Astrocyte of the spinal cord (primary cell): Measurements from ENCODE around the gene ARID5A.

Source experiments
- DNase-seq: peaks from one replicate; pipeline ENCODE4 v3.0.0; 2011; ENCODE audit warnings: low read depth, low spot score
- H3K4me3 ChIP-seq: 2 replicates; pipeline ENCODE4 v1.5.1; 2011; ENCODE audit warnings: low read depth, mild to moderate bottlenecking, low read length, moderate library complexity
- in situ Hi-C: cut with HindIII; loops from 2 replicates; pipeline ENCODE4 v1.10.0; 2017; ENCODE audit warnings: low sequenced_read_pairs
- TF ChIP-seq, protein P1 (sequence below): IDR thresholded peaks from 2 replicates; pipeline ENCODE4 v1.5.1; 2012; ENCODE audit warnings: low read depth, mild to moderate bottlenecking, low read length, inconsistent platforms

Gene ARID5A

DNA sequence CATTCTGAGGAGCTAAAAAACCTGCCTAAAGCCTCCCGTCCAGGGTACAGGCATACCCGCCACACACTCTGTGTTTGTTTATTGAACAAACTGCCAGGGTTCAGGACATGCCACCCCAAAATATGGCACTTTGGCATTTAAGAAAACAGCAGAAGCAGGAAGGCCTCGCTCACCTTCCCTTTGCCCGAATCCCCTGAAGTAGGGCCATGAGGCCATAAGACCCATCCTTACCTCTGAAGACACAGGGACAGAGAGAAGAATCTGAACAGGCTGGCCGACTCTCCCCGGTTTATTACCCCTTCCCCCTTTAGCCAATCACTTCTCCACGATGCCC, 29.7 kb upstream of the ARID5A start:
- TF ChIP-seq, protein P1, sequence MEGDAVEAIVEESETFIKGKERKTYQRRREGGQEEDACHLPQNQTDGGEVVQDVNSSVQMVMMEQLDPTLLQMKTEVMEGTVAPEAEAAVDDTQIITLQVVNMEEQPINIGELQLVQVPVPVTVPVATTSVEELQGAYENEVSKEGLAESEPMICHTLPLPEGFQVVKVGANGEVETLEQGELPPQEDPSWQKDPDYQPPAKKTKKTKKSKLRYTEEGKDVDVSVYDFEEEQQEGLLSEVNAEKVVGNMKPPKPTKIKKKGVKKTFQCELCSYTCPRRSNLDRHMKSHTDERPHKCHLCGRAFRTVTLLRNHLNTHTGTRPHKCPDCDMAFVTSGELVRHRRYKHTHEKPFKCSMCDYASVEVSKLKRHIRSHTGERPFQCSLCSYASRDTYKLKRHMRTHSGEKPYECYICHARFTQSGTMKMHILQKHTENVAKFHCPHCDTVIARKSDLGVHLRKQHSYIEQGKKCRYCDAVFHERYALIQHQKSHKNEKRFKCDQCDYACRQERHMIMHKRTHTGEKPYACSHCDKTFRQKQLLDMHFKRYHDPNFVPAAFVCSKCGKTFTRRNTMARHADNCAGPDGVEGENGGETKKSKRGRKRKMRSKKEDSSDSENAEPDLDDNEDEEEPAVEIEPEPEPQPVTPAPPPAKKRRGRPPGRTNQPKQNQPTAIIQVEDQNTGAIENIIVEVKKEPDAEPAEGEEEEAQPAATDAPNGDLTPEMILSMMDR: no peak
- in situ Hi-C loops: no loop called here

DNA sequence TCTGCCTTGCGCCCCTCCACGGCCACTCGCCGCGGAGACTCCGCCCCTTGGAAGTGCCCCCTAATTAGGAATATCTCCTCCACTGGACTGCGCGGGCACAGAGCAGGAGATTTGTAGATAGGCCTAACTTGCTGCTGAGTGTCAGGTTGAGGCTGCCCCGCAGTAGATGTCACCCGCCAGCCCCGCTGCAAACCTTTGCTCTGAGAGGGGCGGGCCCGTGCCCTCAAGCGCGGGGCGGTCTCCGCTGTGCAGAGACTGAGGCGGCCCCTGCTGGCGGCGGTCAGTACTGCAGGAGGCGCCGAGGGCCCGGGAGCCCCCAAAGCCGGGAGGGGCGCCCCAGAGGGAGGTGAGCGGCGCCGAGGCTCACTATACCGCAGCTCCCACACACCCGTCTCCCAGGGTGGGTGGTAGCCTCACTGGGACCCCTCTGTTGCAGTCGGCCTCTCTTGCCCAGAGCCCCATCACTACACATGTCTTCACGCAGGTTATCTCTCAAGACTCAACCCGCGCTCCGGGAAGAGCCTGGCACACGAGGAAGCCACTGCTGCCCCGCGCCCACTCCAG, 28.5 kb upstream of the ARID5A start:
- peak overlapping the region; percentile 24 for H3K4me3 ChIP-seq

More for the DNA sequence above, 29.7 kb upstream of the ARID5A start:
- DNase-seq: no peak
- no peak overlapping the region for H3K4me3 ChIP-seq

DNA sequence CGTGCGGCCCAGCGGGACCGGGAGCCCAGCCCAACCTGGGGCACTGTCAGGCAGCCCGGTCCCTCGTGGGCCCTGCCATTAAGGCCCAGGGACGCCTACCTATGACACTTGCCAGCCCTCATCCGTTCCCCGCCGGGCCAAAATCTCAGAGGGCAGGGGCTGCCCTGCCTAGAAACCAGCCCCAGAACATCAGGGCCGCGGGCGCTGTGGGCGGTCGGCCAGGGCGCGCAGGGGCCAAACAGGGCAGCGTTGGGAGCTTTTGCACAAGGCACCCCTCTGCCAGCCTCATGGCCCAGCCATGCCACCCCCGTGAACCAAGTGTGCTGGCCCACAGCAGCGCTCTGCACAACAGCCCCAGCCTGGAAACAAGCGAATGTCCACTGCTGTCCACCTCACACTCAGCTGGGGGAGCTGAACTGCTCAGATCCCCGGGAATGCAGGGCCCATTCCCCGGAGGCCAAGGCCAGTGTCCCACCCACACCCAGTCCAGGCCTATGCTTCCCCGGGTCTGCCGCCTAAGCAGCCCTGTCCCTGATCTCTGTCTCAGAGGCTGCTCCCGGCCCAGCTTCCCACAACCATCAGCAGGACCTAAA, 27.9 kb upstream of the ARID5A start:
- no peak overlapping the region for H3K4me3 ChIP-seq
- in situ Hi-C loops: no loop called here
- no peak for DNase-seq
- TF ChIP-seq, protein P1: no peak

More for the DNA sequence above, 28.5 kb upstream of the ARID5A start:
- in situ Hi-C loops: no loop called here
- DNase-seq: peak; percentile 29
- TF ChIP-seq, protein P1: peak; percentile 89

DNA sequence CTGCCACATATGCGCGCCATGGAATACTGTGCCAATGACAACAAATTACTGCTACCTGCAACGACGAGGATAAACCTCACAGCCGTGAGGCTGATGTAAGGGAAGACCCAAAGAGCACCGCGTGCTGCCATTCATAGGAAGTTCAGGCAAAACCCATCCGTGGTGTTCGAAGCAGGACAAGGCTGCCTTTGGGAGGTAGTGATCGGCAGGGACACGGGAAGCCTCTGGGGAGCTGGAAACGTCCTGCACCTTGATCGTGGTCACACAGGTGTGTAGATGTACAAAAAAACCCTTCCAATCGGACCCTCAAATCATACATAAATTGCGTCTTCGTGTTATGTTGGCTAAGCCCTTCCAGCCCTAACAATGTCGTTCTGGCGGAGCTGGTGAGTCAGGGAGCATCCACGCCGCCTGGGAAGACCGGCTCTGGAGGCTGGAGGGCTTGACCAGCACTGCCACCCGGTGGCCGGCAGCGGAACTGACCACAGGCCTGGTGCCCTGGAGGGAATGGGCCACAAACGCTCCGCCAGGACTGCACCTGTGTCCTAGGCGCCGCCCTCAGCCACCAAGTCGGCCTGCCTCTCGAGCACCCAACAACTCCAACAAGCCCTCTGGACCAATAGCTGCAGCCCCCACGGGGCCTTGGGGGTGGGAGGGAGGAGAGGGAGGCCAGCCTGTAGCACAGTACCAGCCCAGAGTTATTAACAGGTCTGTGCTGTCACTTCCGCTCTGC, 27.3 kb upstream of the ARID5A start:
- TF ChIP-seq, protein P1: peak; percentile 96
- in situ Hi-C loops: no loop called here

DNA sequence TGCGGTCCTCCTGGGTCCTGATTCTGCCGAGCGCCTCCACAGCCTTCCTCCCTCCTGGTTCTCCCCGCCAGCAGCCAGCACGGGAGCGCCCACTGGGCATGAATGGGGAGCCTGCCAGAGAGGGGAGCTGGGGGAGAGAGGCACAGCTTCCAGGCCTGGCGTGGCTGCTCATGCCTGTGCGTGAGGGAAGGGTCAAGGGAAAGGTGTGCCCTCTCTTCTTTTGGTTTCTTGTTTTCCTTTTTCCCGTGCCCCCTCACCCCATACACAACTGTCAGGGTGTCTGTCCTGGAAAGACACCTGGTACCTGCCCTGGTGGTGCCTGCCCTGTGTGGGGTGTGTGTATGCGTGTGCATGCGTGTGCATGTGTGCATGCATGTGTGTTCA, 26.7 kb upstream of the ARID5A start:
- no peak overlapping the region for H3K4me3 ChIP-seq

More for the DNA sequence above, 27.3 kb upstream of the ARID5A start:
- no peak overlapping the region for H3K4me3 ChIP-seq
- peak; percentile 79 for DNase-seq

DNA sequence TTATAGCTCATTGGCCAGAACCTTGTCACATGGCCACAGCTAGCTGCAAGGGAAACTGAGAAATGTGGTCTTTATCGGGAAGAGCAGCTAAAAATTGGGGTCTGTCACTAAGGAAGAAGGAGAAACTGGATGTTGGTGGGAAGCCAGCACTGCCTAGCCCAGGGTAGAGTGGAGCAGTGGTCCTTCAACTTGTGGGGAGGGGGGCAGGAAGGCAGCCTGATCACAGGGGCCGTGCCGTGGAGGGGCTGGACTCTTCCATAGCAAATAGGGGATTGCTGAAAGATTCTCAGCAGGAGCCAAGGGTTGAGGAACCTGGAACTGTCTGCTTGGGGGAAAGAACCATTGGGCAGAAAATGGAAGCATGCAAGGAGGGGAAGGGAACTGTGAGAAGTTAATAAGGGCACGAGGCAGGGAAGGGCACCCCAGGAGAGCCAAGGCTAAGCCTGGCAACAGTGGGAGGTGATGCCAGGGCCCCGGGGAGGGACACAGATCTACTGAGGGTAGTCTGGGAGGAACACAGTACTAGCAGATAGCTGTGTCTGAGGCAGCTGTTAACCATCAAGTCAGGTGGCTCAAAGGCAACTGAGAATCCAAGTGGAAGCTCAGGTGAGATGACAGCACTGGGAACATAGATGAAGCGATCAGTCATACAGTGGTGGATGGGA, 25.5 kb upstream of the ARID5A start:
- DNase-seq: no peak
- no peak overlapping the region for H3K4me3 ChIP-seq
- in situ Hi-C loops: no loop called here
- TF ChIP-seq, protein P1: no peak

More for the DNA sequence above, 26.7 kb upstream of the ARID5A start:
- DNase-seq: no peak
- in situ Hi-C loops: no loop called here
- TF ChIP-seq, protein P1: no peak
